ENCODE results near the gene DEGS1.

DEGS1 gene

DNA sequence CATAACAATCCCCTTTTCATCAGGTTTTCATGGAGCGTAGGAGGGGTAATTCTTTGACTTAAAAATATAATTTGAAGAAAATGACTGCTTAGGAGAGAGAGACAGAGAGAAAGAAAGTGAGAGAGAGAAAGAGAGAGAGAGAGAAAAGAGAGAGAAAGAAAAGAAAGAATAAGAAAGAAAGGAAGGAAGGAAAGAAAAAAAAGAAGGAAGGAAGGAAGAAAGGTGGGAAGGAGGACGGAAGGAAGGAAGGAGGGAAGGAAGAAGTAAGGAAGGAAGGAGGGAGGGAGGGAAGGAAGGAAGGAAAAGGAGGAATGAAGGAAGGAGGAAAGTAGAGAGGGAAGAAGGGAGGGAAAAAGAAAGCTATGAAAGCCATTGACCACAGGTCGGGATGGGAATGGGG lies 10.8 kb upstream of the DEGS1 start:
- Histone ChIP-seq H2BK120ac (ENCODE audit: insufficient read depth, low read length, poor library complexity) (no peak overlapping the region), H3K4me1 (ENCODE audit: control insufficient read depth in 1 of 2, insufficient read depth in 2 of 2, low read length in 2 of 2) (peaks cover 5 to 8% of the 10 kb centered on the region in 2 experiments), H3K27ac (ENCODE audit: low read depth, low read length) (no peak overlapping the region)

DNA sequence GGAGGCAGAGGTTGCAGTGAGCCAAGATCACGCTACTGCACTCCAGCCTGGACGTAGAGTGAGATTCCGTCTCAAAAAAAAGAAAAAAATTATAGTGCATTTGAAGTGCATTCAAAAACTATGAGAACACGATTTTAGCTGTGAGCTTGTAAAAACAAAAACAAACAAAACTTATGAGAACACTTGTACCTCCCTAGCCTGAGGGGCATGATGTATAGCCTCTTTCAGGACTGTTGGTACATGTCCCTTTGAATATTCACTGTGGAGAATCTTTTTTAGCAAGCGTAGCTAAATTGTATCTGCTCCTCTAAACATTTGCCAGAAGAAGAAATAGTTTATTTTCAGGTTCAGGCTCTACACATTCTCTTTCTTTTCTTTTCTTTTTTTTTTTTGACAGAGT lies 9.5 kb upstream of the DEGS1 start:
- Histone ChIP-seq H4K12ac (ENCODE audit: low read depth, low read length) (no peak overlapping the region), H2AK5ac (ENCODE audit: low read length) (no peak overlapping the region), H3K23ac (ENCODE audit: low read length) (no peak overlapping the region), H3K14ac (ENCODE audit: low read length) (no peak overlapping the region), H3K79me1 (ENCODE audit: low read length) (peaks cover 4% of the 10 kb centered on the region), H3K4ac (ENCODE audit: low read depth, low read length) (no peak overlapping the region), H2BK120ac (ENCODE audit: insufficient read depth, low read length, poor library complexity) (no peak overlapping the region), H3K27me3 (ENCODE audit: insufficient read depth, low read length) (no peaks in the 10 kb centered on the region), H4K91ac (ENCODE audit: low read depth, low read length) (no peak overlapping the region), H3K4me2 (ENCODE audit: low read length) (no peak overlapping the region), H3K9me3 (ENCODE audit: insufficient read depth, low read depth, low read length) (no peaks in the 10 kb centered on the region), H3K9ac (ENCODE audit: low read length) (no peak overlapping the region), H2AFZ (ENCODE audit: insufficient read depth, low read length, poor library complexity) (no peak overlapping the region), H4K8ac (ENCODE audit: low read depth, low read length) (no peak overlapping the region), H3K18ac (ENCODE audit: low read length) (no peak overlapping the region), H3K79me2 (ENCODE audit: control insufficient read depth, insufficient read depth, low read length, poor library complexity) (no peaks in the 10 kb centered on the region), H3K27ac (ENCODE audit: low read depth, low read length) (no peak overlapping the region), H2BK5ac (ENCODE audit: low read depth, low read length, poor library complexity) (no peak overlapping the region), H3K36me3 (ENCODE audit: control insufficient read depth in 1 of 2, insufficient read depth in 2 of 2, low read length in 2 of 2) (no peaks in the 10 kb centered on the region), H3K4me3 (ENCODE audit: low read depth, low read length) (no peak overlapping the region), H3K4me1 (ENCODE audit: control insufficient read depth in 1 of 2, insufficient read depth in 2 of 2, low read length in 2 of 2) (peaks cover 5 to 8% of the 10 kb centered on the region in 2 experiments), H2BK12ac (ENCODE audit: low read length) (no peak overlapping the region)
- DNase-seq, result no peak
- no CpG with 5 or more reads among the region's 5 CpGs for WGBS (ENCODE audit: extremely low coverage, insufficient coverage, insufficient read length)

More for the DNA sequence above, 10.8 kb upstream of the DEGS1 start:
- DNase-seq, result no peak
- H3K14ac ChIP-seq (ENCODE audit: low read length), result no peak overlapping the region
- H2AFZ ChIP-seq (ENCODE audit: insufficient read depth, low read length, poor library complexity), result no peak overlapping the region
- no peaks in the 10 kb centered on the region for H3K79me2 ChIP-seq (ENCODE audit: control insufficient read depth, insufficient read depth, low read length, poor library complexity)
- H4K91ac ChIP-seq (ENCODE audit: low read depth, low read length), result no peak overlapping the region
- no peak overlapping the region for H4K8ac ChIP-seq (ENCODE audit: low read depth, low read length)
- no peak overlapping the region for H3K9ac ChIP-seq (ENCODE audit: low read length)
- H3K4ac ChIP-seq (ENCODE audit: low read depth, low read length), result no peak overlapping the region
- no peak overlapping the region for H2BK5ac ChIP-seq (ENCODE audit: low read depth, low read length, poor library complexity)
- no peak overlapping the region for H4K12ac ChIP-seq (ENCODE audit: low read depth, low read length)
- 98% methylated on average over 1 of the region's 3 CpGs for WGBS (ENCODE audit: extremely low coverage, insufficient coverage, insufficient read length)
- H3K18ac ChIP-seq (ENCODE audit: low read length), result no peak overlapping the region
- no peak overlapping the region for H2AK5ac ChIP-seq (ENCODE audit: low read length)
- no peaks in the 10 kb centered on the region for H3K36me3 ChIP-seq (ENCODE audit: control insufficient read depth in 1 of 2, insufficient read depth in 2 of 2, low read length in 2 of 2)
- H3K79me1 ChIP-seq (ENCODE audit: low read length), result peaks cover 4% of the 10 kb centered on the region
- H3K27me3 ChIP-seq (ENCODE audit: insufficient read depth, low read length), result no peaks in the 10 kb centered on the region
- no peaks in the 10 kb centered on the region for H3K9me3 ChIP-seq (ENCODE audit: insufficient read depth, low read depth, low read length)
- H2BK12ac ChIP-seq (ENCODE audit: low read length), result no peak overlapping the region
- no peak overlapping the region for H3K23ac ChIP-seq (ENCODE audit: low read length)
- no peak overlapping the region for H3K4me3 ChIP-seq (ENCODE audit: low read depth, low read length)
- no peak overlapping the region for H3K4me2 ChIP-seq (ENCODE audit: low read length)

DNA sequence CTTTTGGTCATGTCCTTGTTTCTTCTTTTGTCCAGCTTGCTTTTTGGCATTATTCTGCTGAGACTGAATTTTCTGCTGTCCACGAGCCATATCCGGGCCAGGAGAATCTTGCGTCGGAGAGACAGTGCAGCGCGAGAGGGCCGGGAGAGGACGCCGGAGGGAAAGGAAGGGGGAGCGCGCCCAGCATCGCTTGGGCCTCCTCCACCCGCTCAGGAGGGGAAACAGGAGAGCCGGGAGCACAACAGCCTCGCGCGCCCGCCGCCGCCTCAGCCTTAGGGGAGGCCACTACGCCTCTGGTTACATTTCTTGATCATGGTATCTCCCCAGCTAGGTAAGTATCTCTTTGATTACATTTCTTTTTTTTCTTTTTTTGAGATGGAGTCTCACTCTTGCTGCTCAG lies 7.4 kb upstream of the DEGS1 start:
- H3K79me1 ChIP-seq (ENCODE audit: low read length), result peaks cover under 1% of the 10 kb centered on the region
- no peak overlapping the region for H3K18ac ChIP-seq (ENCODE audit: low read length)
- peaks cover 0 to 2% of the 10 kb centered on the region in 2 experiments for H3K4me1 ChIP-seq (ENCODE audit: control insufficient read depth in 1 of 2, insufficient read depth in 2 of 2, low read length in 2 of 2)
- no peak overlapping the region for H2AFZ ChIP-seq (ENCODE audit: insufficient read depth, low read length, poor library complexity)
- H2BK5ac ChIP-seq (ENCODE audit: low read depth, low read length, poor library complexity), result no peak overlapping the region
- no peak overlapping the region for H4K91ac ChIP-seq (ENCODE audit: low read depth, low read length)
- no peak overlapping the region for H3K4ac ChIP-seq (ENCODE audit: low read depth, low read length)
- no peaks in the 10 kb centered on the region for H3K9me3 ChIP-seq (ENCODE audit: insufficient read depth, low read depth, low read length)
- no peak overlapping the region for H3K27ac ChIP-seq (ENCODE audit: low read depth, low read length)
- no peak overlapping the region for H3K4me3 ChIP-seq (ENCODE audit: low read depth, low read length)
- DNase-seq, result peak; percentile 18 to 43
- no peak overlapping the region for H4K8ac ChIP-seq (ENCODE audit: low read depth, low read length)
- H3K23ac ChIP-seq (ENCODE audit: low read length), result no peak overlapping the region
- no peak overlapping the region for H4K12ac ChIP-seq (ENCODE audit: low read depth, low read length)
- no peak overlapping the region for H3K4me2 ChIP-seq (ENCODE audit: low read length)
- no peaks in the 10 kb centered on the region for H3K27me3 ChIP-seq (ENCODE audit: insufficient read depth, low read length)
- no CpG with 5 or more reads among the region's 21 CpGs for WGBS (ENCODE audit: extremely low coverage, insufficient coverage, insufficient read length)
- H2AK5ac ChIP-seq (ENCODE audit: low read length), result no peak overlapping the region
- no peaks in the 10 kb centered on the region for H3K79me2 ChIP-seq (ENCODE audit: control insufficient read depth, insufficient read depth, low read length, poor library complexity)
- H3K36me3 ChIP-seq (ENCODE audit: control insufficient read depth in 1 of 2, insufficient read depth in 2 of 2, low read length in 2 of 2), result no peaks in the 10 kb centered on the region
- no peak overlapping the region for H3K9ac ChIP-seq (ENCODE audit: low read length)
- no peak overlapping the region for H3K14ac ChIP-seq (ENCODE audit: low read length)
- H2BK12ac ChIP-seq (ENCODE audit: low read length), result no peak overlapping the region
- no peak overlapping the region for H2BK120ac ChIP-seq (ENCODE audit: insufficient read depth, low read length, poor library complexity)

DNA sequence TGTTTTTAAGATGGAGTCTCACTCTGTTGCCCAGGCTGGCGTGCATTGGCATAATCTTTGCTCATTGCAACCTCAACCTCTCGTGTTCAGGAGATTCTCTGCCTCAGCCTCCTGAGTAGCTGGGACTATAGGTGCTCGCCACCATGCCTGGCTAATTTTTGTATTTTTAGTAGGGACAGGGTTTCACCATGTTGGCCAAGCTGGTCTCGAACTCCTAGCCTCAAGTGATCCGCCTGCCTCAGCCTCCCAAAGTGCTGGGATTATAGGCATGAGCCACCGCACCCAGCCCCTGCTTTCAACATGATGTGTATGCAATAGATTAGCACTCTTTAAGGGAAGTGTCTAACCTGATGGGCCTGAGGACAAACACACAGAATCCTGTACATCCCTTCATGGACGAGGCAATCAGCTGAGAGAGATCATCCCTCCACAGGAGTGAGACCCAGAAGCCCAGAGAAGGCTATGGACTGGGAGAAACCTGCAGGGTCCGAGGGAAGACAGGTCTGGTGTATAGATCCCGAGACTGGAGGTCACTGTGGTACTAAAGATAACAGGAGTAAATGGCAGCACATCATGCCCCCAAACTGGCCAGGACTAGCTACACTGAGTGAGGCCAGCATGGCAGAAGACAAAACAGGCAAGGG lies 5.6 kb upstream of the DEGS1 start:
- Histone ChIP-seq H2BK120ac (ENCODE audit: insufficient read depth, low read length, poor library complexity) (no peak overlapping the region), H4K8ac (ENCODE audit: low read depth, low read length) (no peak overlapping the region), H3K27ac (ENCODE audit: low read depth, low read length) (no peak overlapping the region), H3K27me3 (ENCODE audit: insufficient read depth, low read length) (no peaks in the 10 kb centered on the region), H3K23ac (ENCODE audit: low read length) (no peak overlapping the region), H2BK5ac (ENCODE audit: low read depth, low read length, poor library complexity) (no peak overlapping the region), H2AK5ac (ENCODE audit: low read length) (no peak overlapping the region), H3K4ac (ENCODE audit: low read depth, low read length) (no peak overlapping the region), H3K9me3 (ENCODE audit: insufficient read depth, low read depth, low read length) (no peaks in the 10 kb centered on the region), H3K14ac (ENCODE audit: low read length) (no peak overlapping the region), H3K79me2 (ENCODE audit: control insufficient read depth, insufficient read depth, low read length, poor library complexity) (no peaks in the 10 kb centered on the region), H3K4me3 (ENCODE audit: low read depth, low read length) (no peak overlapping the region), H3K4me1 (ENCODE audit: control insufficient read depth in 1 of 2, insufficient read depth in 2 of 2, low read length in 2 of 2) (peaks cover 0 to 2% of the 10 kb centered on the region in 2 experiments), H3K18ac (ENCODE audit: low read length) (no peak overlapping the region), H4K91ac (ENCODE audit: low read depth, low read length) (no peak overlapping the region), H2BK12ac (ENCODE audit: low read length) (no peak overlapping the region), H3K36me3 (ENCODE audit: control insufficient read depth in 1 of 2, insufficient read depth in 2 of 2, low read length in 2 of 2) (no peaks in the 10 kb centered on the region), H3K79me1 (ENCODE audit: low read length) (no peaks in the 10 kb centered on the region), H2AFZ (ENCODE audit: insufficient read depth, low read length, poor library complexity) (no peak overlapping the region), H4K12ac (ENCODE audit: low read depth, low read length) (peak overlapping the region; percentile 50), H3K4me2 (ENCODE audit: low read length) (no peak overlapping the region), H3K9ac (ENCODE audit: low read length) (no peak overlapping the region)
- DNase-seq, result no peak
- no CpG with 5 or more reads among the region's 9 CpGs for WGBS (ENCODE audit: extremely low coverage, insufficient coverage, insufficient read length)

All from trophoblast cell (in vitro differentiated cells and primary cell).